Measurements from ENCODE around the gene ASTN2.

ASTN2 gene

GRCh38 chr9:117437283-117437682, 22.4 kb upstream of the ASTN2 start:
- no peaks in the 10 kb centered on the region for H3K9me2 ChIP-seq (replicated peaks; ENCODE audit: insufficient read depth, low read length)
- TF ChIP-seq EZH2phosphoT487 (IDR thresholded peaks at IDR 0.05; ENCODE audit: low read length), result no peak
- no peak for TF ChIP-seq CTCF (IDR thresholded peaks at IDR 0.05; ENCODE audit: low read length)
- TF ChIP-seq EZH2 (optimal IDR thresholded peaks at IDR 0.05; ENCODE audit: low read depth, low read length), result no peak
- H3K4me3 ChIP-seq (ENCODE audit: low read length), result no peak overlapping the region
- no peak overlapping the region for H3K4me2 ChIP-seq (ENCODE audit: low read depth, low read length)
- no peak overlapping the region for H2AFZ ChIP-seq (ENCODE audit: low read length)
- no peaks in the 10 kb centered on the region for H3K79me2 ChIP-seq (ENCODE audit: low read length)
- no peak overlapping the region for H3K27ac ChIP-seq (ENCODE audit: low read length)
- H3F3A ChIP-seq (ENCODE audit: insufficient read depth, low read length), result no peaks in the 10 kb centered on the region
- no peak for DNase-seq
- no peaks in the 10 kb centered on the region for H3K4me1 ChIP-seq (ENCODE audit: low read length)
- no peaks in the 10 kb centered on the region for H3K9me3 ChIP-seq (replicated peaks; ENCODE audit: insufficient read depth, low read length)
- H3K9ac ChIP-seq (ENCODE audit: low read length), result no peak overlapping the region
- H3K36me3 ChIP-seq (replicated peaks; ENCODE audit: insufficient read depth, low read length), result no peaks in the 10 kb centered on the region
- no peaks in the 10 kb centered on the region for H4K20me1 ChIP-seq (ENCODE audit: insufficient read depth, low read length)
- H3K27me3 ChIP-seq (replicated peaks; ENCODE audit: insufficient read depth, low read length), result no peaks in the 10 kb centered on the region

GRCh38 chr9:117435630-117436261, 20.9 kb upstream of the ASTN2 start:
- Histone ChIP-seq H3K9ac (ENCODE audit: low read length) (no peak overlapping the region), H3K4me3 (ENCODE audit: low read length) (no peak overlapping the region), H3K27me3 (replicated peaks; ENCODE audit: insufficient read depth, low read length) (no peaks in the 10 kb centered on the region), H4K20me1 (ENCODE audit: insufficient read depth, low read length) (no peaks in the 10 kb centered on the region), H2AFZ (ENCODE audit: low read length) (no peak overlapping the region), H3K9me2 (replicated peaks; ENCODE audit: insufficient read depth, low read length) (no peaks in the 10 kb centered on the region), H3K36me3 (replicated peaks; ENCODE audit: insufficient read depth, low read length) (no peaks in the 10 kb centered on the region), H3F3A (ENCODE audit: insufficient read depth, low read length) (no peaks in the 10 kb centered on the region), H3K27ac (ENCODE audit: low read length) (no peak overlapping the region), H3K4me1 (ENCODE audit: low read length) (no peaks in the 10 kb centered on the region), H3K9me3 (replicated peaks; ENCODE audit: insufficient read depth, low read length) (no peaks in the 10 kb centered on the region), H3K79me2 (ENCODE audit: low read length) (no peaks in the 10 kb centered on the region), H3K4me2 (ENCODE audit: low read depth, low read length) (no peak overlapping the region)
- TF ChIP-seq EZH2 (optimal IDR thresholded peaks at IDR 0.05; ENCODE audit: low read depth, low read length) (no peak), CTCF (IDR thresholded peaks at IDR 0.05; ENCODE audit: low read length) (no peak), EZH2phosphoT487 (IDR thresholded peaks at IDR 0.05; ENCODE audit: low read length) (no peak)
- no peak for DNase-seq

GRCh38 chr9:117434566-117434965, 19.7 kb upstream of the ASTN2 start:
- Histone ChIP-seq H3K9me2 (replicated peaks; ENCODE audit: insufficient read depth, low read length) (no peaks in the 10 kb centered on the region), H4K20me1 (ENCODE audit: insufficient read depth, low read length) (no peaks in the 10 kb centered on the region), H2AFZ (ENCODE audit: low read length) (no peak overlapping the region), H3K36me3 (replicated peaks; ENCODE audit: insufficient read depth, low read length) (no peaks in the 10 kb centered on the region), H3K79me2 (ENCODE audit: low read length) (no peaks in the 10 kb centered on the region), H3F3A (ENCODE audit: insufficient read depth, low read length) (no peaks in the 10 kb centered on the region), H3K9ac (ENCODE audit: low read length) (no peak overlapping the region), H3K4me1 (ENCODE audit: low read length) (no peaks in the 10 kb centered on the region), H3K27ac (ENCODE audit: low read length) (no peak overlapping the region), H3K4me3 (ENCODE audit: low read length) (no peak overlapping the region), H3K4me2 (ENCODE audit: low read depth, low read length) (no peak overlapping the region), H3K27me3 (replicated peaks; ENCODE audit: insufficient read depth, low read length) (no peaks in the 10 kb centered on the region), H3K9me3 (replicated peaks; ENCODE audit: insufficient read depth, low read length) (no peaks in the 10 kb centered on the region)
- DNase-seq, result no peak
- TF ChIP-seq EZH2 (optimal IDR thresholded peaks at IDR 0.05; ENCODE audit: low read depth, low read length), result no peak
- no peak for TF ChIP-seq CTCF (IDR thresholded peaks at IDR 0.05; ENCODE audit: low read length)
- TF ChIP-seq EZH2phosphoT487 (IDR thresholded peaks at IDR 0.05; ENCODE audit: low read length), result no peak

Measured in MM.1S (cell line).